HCT116 (cell line): ENCODE data around the gene SLC4A4. TPM values are rescaled to one million over a fixed set of nuclear protein-coding genes. Genes with fewer than 3 reads are reported as not detected.

Experiments
- ATAC-seq: fragments of 200-7000 bp; cut with Tn5 transposase; 2 replicates; pipeline ENCODE4 v1.9.1; 2020; ENCODE audit warnings: mild to moderate bottlenecking, moderate library complexity
- BruUV-seq: library from RNA; stranded (reverse); fragments of 400-500 nt; replicated peaks from 2 replicates; lab custom pipeline; 2021; lab: Mats Ljungman, UMichigan
- CTCF ChIA-PET: fragments of 300-600 bp; sonication (Branson Sonifier 250); formaldehyde crosslinking; loops from one replicate; lab custom pipeline; 2021; ENCODE audit warnings: antibody characterized with exemption; lab: Charles Lee
- POLR2A ChIA-PET: fragments of 300-600, 350-600 bp; sonication (Branson Sonifier 250); formaldehyde crosslinking; loops from one replicate; lab custom pipeline; 2021; ENCODE audit warnings: antibody characterized with exemption; lab: Charles Lee
- RAD21 ChIA-PET, 2 experiments: fragments of 300-600 bp; sonication (Branson Sonifier 250); formaldehyde crosslinking; loops; one replicate each; lab custom pipeline; 2023; ENCODE audit warnings: low total read pairs in 2 of 2; ENCODE audit not compliant: uncharacterized antibody in 2 of 2, unreplicated experiment in 2 of 2, low non-redundant PET in 1 of 2; lab: Charles Lee
- DNase-seq: peaks from one replicate; pipeline ENCODE4 v3.0.0-alpha.2; 2010; ENCODE audit warnings: low read depth, low spot score
- H2AFZ ChIP-seq: fragments of 200-600 bp; shearing (Covaris generic), sonication (generic); 2 replicates; pipeline ENCODE4 v1.6.1; 2017; ENCODE audit warnings: low read depth, mixed run types, mixed read lengths, antibody characterized with exemption, low read length; ENCODE audit not compliant: poor library complexity, severe bottlenecking
- H3K27ac ChIP-seq: 2 replicates; pipeline ENCODE4 v1.5.1; 2012; ENCODE audit warnings: low read depth, low read length
- H3K27me3 ChIP-seq: fragments of 200-600 bp; sonication (generic); 2 replicates; pipeline ENCODE4 v1.6.1; 2016; ENCODE audit warnings: mixed run types, low read length, mixed read lengths; ENCODE audit not compliant: insufficient read depth
- H3K36me3 ChIP-seq, 2 experiments: fragments of 200-500 bp in 1 of 2; fragments of 200-600 bp in 1 of 2; sonication (Bioruptor generic) in 1 of 2; sonication (generic) in 1 of 2; 2 replicates each; pipeline versions ENCODE4 v1.5.1 to v1.6.1; 2014 to 2016; ENCODE audit warnings: low read length in 2 of 2, inconsistent platforms in 1 of 2, mixed read lengths in 1 of 2, mixed run types in 1 of 2; ENCODE audit not compliant: insufficient read depth in 2 of 2, control insufficient read depth in 1 of 2
- H3K4me1 ChIP-seq, 2 experiments: fragments of 200-600 bp in 1 of 2; sonication (generic) in 1 of 2; 2 replicates each; pipeline versions ENCODE4 v1.5.1 to v1.6.1; 2012 to 2017; ENCODE audit warnings: low read length in 2 of 2, inconsistent platforms in 1 of 2, mild to moderate bottlenecking in 1 of 2, mixed read lengths in 1 of 2, mixed run types in 1 of 2, moderate library complexity in 1 of 2; ENCODE audit not compliant: insufficient read depth in 2 of 2, control insufficient read depth in 1 of 2
- H3K4me2 ChIP-seq: fragments of 200-600 bp; sonication (generic); 2 replicates; pipeline ENCODE4 v1.6.1; 2017; ENCODE audit warnings: mixed run types, low read length, mixed read lengths
- H3K4me3 ChIP-seq, 2 experiments: fragments of 200-600 bp in 1 of 2; sonication (generic) in 1 of 2; replicated peaks in 1 of 2; 2 replicates each; pipeline ENCODE4 v1.5.1; 2011 to 2016; ENCODE audit warnings: low read length in 2 of 2, control low read depth in 1 of 2, low read depth in 1 of 2, mild to moderate bottlenecking in 1 of 2, mixed read lengths in 1 of 2, mixed run types in 1 of 2
- H3K79me2 ChIP-seq: fragments of 200-600 bp; sonication (generic); 2 replicates; pipeline ENCODE4 v1.6.1; 2017; ENCODE audit warnings: mild to moderate bottlenecking, mixed run types, low read length, moderate library complexity, mixed read lengths; ENCODE audit not compliant: insufficient read depth
- H3K9ac ChIP-seq: fragments of 200-600 bp; sonication (generic); 2 replicates; pipeline ENCODE4 v1.6.1; 2016; ENCODE audit warnings: low read length, mixed read lengths
- H3K9me2 ChIP-seq: fragments of 200-600 bp; sonication (generic), shearing (Covaris generic); 2 replicates; pipeline ENCODE4 v1.6.1; 2017; ENCODE audit warnings: mixed run types, mild to moderate bottlenecking, moderate library complexity; ENCODE audit not compliant: insufficient read depth
- H3K9me3 ChIP-seq, 2 experiments: fragments of 200-500 bp in 1 of 2; fragments of 200-600 bp in 1 of 2; sonication (Bioruptor generic) in 1 of 2; sonication (generic) in 1 of 2; 2 replicates each; pipeline ENCODE4 v1.6.1; 2014 to 2017; ENCODE audit warnings: low read length in 2 of 2, mixed read lengths in 2 of 2, inconsistent platforms in 1 of 2, low read depth in 1 of 2, mild to moderate bottlenecking in 1 of 2, mixed run types in 1 of 2, moderate library complexity in 1 of 2; ENCODE audit not compliant: control insufficient read depth in 1 of 2, insufficient read depth in 1 of 2
- H4K20me1 ChIP-seq: fragments of 200-600 bp; sonication (generic), shearing (Covaris generic); 2 replicates; pipeline ENCODE4 v1.6.1; 2017; ENCODE audit warnings: mixed run types, mild to moderate bottlenecking, moderate library complexity; ENCODE audit not compliant: insufficient read depth
- CEBPB ChIP-seq: IDR thresholded peaks from 2 replicates; pipeline ENCODE4 v1.6.1; 2012; ENCODE audit warnings: low read depth
- ELF1 ChIP-seq: IDR thresholded peaks from 2 replicates; pipeline ENCODE4 v1.6.1; 2012; ENCODE audit warnings: low read depth, borderline replicate concordance
- EZH2 ChIP-seq: fragments of 200-600 bp; sonication (generic); IDR thresholded peaks from 2 replicates; pipeline ENCODE4 v1.6.1; 2017; ENCODE audit warnings: antibody characterized with exemption, mixed run types
- REST ChIP-seq: IDR thresholded peaks from 2 replicates; pipeline ENCODE4 v1.6.1; 2012; ENCODE audit warnings: low read depth
- TCF7L2 ChIP-seq: IDR thresholded peaks from 2 replicates; pipeline ENCODE4 v1.7.0; 2011; ENCODE audit warnings: borderline replicate concordance, inconsistent platforms; ENCODE audit not compliant: insufficient read depth, insufficient read length; ENCODE audit errors: extremely low read depth
- YY1 ChIP-seq: IDR thresholded peaks from 2 replicates; pipeline ENCODE4 v1.6.1; 2011; ENCODE audit warnings: low read length, low read depth, moderate library complexity, mild to moderate bottlenecking; ENCODE audit not compliant: insufficient replicate concordance; ENCODE audit errors: extremely low read depth
- intact Hi-C: fragments of 100-400 bp; cut with micrococcal nuclease; formaldehyde crosslinking; loops from 2 replicates; pipeline ENCODE4 v1.10.0; 2022
- total RNA-seq: library from RNA; stranded (reverse); gene quantifications from one replicate; pipeline ENCODE4 v1.2.1, GENCODE V29; 2021; ENCODE audit not compliant: unreplicated experiment

SLC4A4 gene
- total RNA-seq, 1 experiment from 2014 or later, result 0.30 TPM

GRCh38 chr4:71558248-71558647 is 219.4 kb downstream of the SLC4A4 start:
- TF ChIP-seq EZH2 (no peak), TCF7L2 (no peak)
- ChIA-PET CTCF (no interaction called here), POLR2A (no interaction called here), RAD21 (no interaction called here)
- no peak overlapping the region for H3K4me3 ChIP-seq
- no peaks in the 10 kb centered on the region for H3K9me2 ChIP-seq
- H3K27ac ChIP-seq, result no peak overlapping the region
- H3K27me3 ChIP-seq, result peaks cover 3% of the 10 kb centered on the region; the same call in 1 of the 2 replicates
- no peaks in the 10 kb centered on the region for H3K36me3 ChIP-seq
- intact Hi-C loops, result loop anchor here (10.0 kb wide), 1 partner anchor 953 kb away; no protein-coding TSS in a partner anchor
- DNase-seq (no peak), ATAC-seq (no peak)
- no peak overlapping the region for H2AFZ ChIP-seq
- H3K4me2 ChIP-seq, result no peak overlapping the region
- no peaks in the 10 kb centered on the region for H3K79me2 ChIP-seq
- no peaks in the 10 kb centered on the region for H4K20me1 ChIP-seq
- H3K9me3 ChIP-seq, result no peaks in the 10 kb centered on the region
- H3K4me1 ChIP-seq, result no peaks in the 10 kb centered on the region
- no TSS peak for BruUV-seq
- no peak overlapping the region for H3K9ac ChIP-seq

- ChIA-PET CTCF (no interaction called here), RAD21 (no interaction called here), POLR2A (no interaction called here)
- Histone ChIP-seq H3K27ac (no peak overlapping the region), H2AFZ (no peak overlapping the region), H3K4me1 (no peaks in the 10 kb centered on the region), H3K4me3 (no peak overlapping the region), H4K20me1 (no peaks in the 10 kb centered on the region), H3K36me3 (no peaks in the 10 kb centered on the region), H3K9me2 (no peaks in the 10 kb centered on the region), H3K27me3 (peaks cover 5% of the 10 kb centered on the region; the same call in 1 of the 2 replicates), H3K9ac (no peak overlapping the region), H3K4me2 (no peak overlapping the region), H3K79me2 (no peaks in the 10 kb centered on the region), H3K9me3 (no peaks in the 10 kb centered on the region)
- BruUV-seq, result no TSS peak
- TF ChIP-seq ELF1 (no peak), REST (no peak), YY1 (no peak), CEBPB (no peak)
- DNase-seq (no peak), ATAC-seq (no peak)
- intact Hi-C loops, result loop anchor here (10.0 kb wide), 1 partner anchor 955 kb away; no protein-coding TSS in a partner anchor
Measured at GRCh38 chr4:71559957-71560571, 221.2 kb downstream of the SLC4A4 start.
